NCI-H510A treated with DMSO at 0.1 percent for 48 hours (cell line): Measurements from ENCODE around the gene MMEL1.

Experiments used
- DNase-seq: peaks from one replicate; lab custom pipeline; 2025; lab: John Stamatoyannopoulos, UW

MMEL1 gene

GRCh38 chr1:2604844-2605508, 27.8 kb downstream of the MMEL1 start:
- DNase-seq = no peak

DNA sequence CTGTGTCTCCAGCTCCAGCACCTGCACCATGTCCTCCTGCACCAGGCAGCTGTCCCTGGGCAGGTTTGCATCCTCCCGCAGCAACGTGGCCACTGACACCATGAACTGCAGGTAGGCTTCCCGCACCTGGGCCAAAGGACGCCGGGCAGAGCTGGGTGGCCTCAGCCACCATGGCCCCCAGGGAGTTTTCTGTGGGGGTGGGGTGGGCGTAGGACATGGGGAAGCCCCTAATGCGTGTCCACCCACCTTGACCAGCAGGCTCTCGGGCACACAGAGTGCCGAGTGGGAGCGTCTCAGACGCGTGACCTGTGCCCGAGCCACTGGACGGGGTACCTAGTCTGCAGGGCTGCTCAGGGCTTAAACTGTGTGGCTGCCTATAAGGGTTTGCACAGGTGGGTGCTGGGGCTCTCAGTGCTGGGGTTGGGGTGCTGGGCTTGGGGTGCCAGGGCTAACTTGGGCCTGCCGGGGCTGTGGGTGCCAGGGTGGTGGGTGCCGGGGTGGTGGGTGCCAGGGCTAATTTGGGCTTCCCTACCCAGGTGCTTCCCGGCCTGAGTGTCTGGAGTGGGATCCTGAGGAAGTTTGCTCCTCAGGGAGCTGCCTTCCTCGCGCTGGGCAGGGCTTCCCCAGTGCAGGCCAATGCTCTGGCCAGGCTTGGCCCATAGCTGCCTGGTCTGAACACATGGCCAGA, 28.5 kb downstream of the MMEL1 start:
- DNase-seq = no peak

- DNase-seq = no peak
Observed at GRCh38 chr1:2603521-2604155, 29.2 kb downstream of the MMEL1 start.

- no peak for DNase-seq
Observed at GRCh38 chr1:2602866-2603520, 29.8 kb downstream of the MMEL1 start.

DNA sequence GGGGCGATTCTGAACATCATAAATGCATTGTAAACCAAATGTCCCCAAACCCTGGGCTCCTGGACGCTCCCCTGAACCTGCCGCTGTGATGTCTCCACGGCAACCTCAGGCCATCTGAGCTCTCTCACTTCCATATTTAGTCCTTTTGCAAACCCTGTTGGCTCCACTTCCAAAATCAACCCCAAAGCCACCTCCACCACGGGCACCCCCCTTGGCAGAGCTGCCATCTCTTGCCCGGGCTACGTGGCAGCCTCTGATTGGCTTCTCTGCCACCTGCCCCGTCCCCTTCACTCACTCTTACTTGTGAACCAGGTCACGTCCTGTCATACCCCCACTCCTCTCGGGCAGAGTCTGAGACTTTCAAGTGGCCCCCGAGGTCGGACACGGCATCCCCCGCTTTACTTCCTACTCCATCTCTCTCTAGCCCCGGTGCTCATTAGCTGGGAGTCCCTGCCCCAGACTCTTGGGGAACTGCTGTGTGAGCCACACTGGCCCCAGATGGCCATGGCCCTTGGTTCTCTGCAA, 30.4 kb downstream of the MMEL1 start:
- DNase-seq = no peak

GRCh38 chr1:2601721-2602303, 31.0 kb downstream of the MMEL1 start:
- DNase-seq = no peak

DNA sequence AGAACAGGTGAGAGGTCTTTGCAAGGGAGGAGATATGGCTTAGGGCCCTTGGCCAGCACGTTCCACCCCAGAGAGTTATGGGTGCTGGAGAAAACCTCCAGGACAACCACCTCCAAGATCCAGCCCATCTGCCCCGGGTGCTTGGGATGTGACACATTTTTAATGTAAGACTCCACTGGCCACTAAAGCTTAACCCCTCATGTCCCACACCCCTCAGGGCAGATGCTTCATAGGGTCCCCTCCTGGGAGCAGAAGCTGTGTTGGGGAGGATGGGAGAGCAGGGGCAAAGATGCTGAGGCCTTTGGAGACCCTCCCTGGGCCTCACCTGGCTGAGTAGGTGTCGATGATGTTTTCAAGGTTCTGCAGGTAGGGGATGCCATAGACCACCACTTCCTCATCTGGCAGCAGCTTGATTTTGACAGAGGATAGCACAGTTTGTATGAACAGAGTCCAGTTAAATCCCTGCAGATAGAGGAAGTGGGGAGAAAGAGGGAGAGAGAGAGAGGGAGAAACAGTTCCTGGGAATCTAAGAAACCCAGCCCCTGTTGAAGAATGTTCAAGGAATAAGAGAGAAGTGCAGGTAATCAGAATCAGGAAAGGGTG, 34.4 kb downstream of the MMEL1 start:
- no peak for DNase-seq

DNA sequence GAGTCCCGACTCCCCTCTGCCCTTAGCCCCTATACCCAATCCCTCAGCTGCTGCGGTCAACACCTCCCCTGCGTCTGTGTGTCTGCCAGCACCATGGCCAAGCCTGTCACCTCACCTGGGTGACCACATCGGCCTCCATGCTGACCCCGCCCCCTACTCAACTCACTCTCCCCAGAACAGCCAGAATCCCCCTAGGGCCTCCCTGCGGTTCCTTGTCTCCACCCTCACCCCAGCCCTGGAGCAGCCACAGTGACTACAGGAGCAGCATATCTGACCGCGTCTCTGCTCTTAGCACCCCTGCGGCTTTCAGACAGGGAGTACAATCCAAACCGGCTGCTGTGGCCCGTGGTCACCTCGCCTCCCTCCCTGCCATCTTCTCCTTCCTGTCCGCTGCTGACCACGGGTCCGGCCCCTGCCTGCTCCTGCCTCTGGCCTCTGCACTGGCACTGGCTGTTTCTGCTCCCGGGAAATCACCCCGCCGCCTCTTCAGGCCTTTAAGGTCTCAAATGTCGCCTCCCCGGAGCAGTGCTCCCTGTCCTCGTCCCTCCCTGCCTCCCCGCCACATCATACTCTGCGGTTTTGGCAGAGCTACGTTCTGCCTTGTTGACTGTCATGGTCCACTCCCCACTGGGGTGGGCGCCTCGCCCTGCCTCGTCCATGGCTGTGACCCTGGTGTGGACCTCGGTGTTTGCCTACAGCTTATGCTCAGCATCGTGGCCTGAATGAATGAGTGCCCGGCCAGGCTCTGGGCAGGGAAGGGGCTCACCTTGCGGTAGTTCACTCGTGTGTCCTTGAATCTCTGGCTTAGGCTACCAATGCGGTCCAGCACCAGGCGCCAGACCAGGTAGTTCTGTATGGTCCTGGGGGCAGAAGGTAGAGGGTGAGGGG, 35.1 kb downstream of the MMEL1 start:
- no peak for DNase-seq

DNA sequence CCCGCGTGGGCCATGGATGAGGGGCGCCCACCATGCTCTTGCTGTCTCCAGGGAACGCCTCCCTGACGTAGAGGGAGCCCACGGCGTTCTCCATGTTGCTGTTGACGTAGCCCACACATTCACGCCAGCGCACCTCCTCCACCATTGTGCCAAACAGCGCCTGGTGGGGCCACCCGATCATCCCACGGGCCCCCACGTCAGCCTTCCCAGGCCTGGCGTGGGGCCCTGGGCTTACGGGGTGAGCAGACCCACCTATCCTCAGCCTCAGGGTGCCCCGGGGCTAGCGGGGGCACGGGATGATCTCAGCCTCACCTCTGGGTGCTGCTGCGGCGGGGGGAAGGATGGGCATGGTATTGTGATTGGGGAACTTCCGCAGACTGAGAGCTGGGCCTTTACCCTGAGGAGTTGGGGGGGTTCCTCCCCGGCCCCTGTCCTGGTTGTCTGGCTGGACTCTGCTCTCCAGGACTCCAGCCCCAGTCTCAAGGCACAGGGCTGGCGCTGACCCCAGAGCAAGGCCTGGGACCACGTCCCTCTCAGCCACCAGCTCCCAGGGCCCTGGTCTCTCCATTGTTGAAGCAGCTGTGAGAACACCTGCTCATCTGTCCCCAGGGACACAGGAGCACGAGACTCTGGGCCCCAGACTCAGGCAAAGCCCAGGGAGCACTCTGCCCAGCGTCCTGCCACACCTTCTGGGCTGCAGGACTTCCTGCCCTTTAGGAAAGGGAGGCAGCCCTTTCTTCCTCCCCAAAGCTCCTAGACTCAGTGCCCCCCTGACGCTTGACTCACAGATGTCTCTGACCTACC, 36.1 kb downstream of the MMEL1 start:
- no peak for DNase-seq

- no peak for DNase-seq
Observed at GRCh38 chr1:2595812-2596529, 36.8 kb downstream of the MMEL1 start.

- no peak for DNase-seq
Observed at GRCh38 chr1:2595261-2595811, 37.5 kb downstream of the MMEL1 start.

DNA sequence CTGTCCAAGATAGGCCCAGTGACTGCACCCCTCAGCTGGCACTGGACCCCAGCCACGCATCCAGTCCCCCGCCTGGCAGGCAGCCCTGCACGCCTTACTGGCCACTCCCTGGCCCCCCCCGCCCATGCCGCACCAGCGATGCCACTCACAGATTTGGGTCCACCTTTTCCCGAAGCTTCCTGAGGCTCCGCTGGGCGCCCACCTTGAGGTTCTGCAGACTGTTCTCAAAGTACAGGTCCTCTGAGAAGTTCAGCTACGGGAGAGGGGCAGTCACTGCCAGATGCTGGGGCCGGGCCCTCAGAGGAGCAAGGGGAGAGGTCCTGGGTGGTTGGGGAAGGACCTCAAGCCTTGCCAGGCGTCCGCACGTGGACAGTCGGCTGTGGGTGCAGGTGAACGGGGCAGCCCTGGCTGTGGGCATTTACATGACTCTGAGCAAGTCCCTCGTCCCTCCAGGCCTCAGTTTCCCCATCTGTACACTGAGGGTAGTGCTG, 38.1 kb downstream of the MMEL1 start:
- DNase-seq = no peak

DNA sequence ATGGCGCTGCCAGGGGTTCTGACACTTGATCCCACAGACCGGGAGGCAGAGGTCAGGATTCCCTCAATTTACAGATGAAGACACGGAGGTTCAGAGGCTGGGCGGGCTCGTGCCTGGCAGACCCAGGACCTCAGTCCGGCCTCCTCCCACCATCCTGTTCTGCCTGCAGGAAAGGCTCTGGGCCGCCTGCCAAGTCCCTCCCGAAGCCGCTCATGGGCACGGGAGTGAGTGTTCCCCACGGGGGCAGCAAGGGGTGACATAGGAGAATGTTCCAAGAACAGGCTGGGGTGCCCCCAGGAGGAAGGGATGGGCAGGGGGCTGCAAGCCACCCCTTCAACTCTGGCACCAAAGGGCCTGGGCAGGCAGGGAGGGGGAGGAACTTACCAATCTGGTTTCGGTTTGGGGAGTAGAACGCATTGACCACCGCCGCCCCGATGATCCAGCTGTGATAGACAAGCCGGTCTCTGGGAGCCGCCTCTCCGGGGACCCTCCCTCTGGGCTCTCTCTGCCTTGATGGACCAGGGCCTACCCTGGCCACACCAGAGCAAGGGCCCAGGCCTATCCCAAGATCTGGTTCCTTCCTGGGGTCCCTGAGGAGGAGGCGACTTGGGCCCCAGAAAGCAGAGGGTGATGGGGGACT, 38.7 kb downstream of the MMEL1 start:
- no peak for DNase-seq

DNA sequence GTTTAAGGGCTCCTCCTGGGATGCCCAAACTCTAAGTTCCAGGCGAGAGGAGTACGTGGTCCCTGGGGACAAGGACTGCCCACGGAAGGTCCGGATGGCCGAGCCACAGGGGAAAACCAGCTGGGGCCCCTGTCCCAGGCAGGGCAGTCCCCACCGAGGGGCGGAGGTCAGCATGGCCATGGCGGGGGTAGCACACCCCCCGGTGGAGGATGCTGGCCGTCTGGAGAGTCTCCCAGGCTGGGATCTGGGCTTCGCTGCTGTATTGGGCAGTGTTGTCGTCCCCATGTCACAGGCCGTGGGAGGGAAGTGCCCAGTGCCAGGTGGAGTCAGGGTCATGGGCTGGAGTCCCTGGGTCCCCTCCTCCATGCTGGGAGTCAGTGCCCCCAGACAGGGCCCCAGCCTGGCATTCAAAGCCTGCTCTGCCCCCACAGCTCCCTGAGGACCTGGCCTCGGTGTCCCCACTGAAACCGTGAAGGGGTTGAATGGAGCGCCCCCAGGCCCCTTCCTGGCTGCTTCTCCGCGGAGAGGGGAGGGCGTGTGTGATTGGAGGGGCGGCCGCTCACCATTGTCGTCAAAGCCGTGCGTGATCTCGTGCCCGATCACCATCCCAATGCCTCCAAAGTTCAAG, 39.5 kb downstream of the MMEL1 start:
- DNase-seq = no peak

- DNase-seq = peak; percentile 30
Observed at GRCh38 chr1:2592672-2593071, 40.1 kb downstream of the MMEL1 start.

DNA sequence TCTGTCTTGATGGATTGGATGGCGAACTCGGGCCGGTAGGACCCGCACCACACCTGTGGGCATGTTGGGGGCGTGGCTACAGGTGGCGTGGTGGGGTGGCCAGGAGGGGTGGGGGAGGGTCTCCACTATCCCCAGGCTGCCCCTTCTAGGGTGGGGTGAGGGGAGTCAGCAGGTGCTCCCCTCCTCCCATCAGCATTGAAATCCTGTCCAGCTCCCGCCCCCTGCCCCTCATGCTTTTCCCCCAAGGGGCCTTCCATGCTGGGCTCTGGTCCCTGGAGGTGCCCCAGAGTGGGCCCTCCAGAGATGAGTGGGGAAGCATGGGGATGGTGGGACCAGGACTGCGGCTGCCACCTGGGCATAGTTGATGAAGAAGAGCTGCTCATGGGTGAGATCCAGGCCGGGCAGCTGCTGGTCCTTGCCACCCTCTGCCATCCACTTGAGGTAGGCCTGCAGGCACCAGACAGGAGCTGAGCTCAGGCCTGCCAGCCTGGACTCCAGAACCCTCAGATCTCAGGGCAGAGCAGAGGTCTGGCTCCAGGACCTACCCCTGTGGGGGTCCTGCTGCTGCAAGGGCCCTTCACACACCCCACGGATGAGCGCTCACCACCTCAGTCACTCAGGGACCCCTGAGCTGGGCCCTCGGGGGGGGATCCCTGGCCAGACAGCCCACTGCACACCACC, 41.1 kb downstream of the MMEL1 start:
- DNase-seq = no peak

DNA sequence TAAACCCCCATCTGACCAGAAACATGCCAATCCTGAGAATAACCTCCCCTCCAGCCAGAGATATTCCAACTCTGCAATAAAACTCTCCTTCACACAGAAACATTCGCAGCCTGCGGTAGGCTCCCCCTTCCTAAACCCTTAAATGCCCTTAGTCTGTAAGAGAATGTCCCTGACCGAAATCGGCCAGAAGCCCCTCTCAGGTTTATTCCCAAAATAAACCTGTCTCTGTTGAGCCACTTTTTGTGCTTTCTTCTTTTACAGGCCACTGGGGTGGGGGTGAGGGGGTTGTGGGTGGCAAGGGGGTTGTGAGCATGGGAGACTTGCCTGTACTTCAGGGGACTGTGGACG, 41.6 kb downstream of the MMEL1 start:
- no peak for DNase-seq
